Thyroid gland (tissue), 4 donors: ENCODE data around the gene ALPK1.

ENCODE experiments used
- CTCF ChIP-seq, 6 experiments: fragments of 200-600 bp in 3 of 6; fragments of 450-650 bp in 3 of 6; sonication (generic) in 3 of 6; IDR thresholded peaks; one replicate each; pipeline ENCODE4 v1.5.1; 2016 to 2019; ENCODE audit warnings: antibody characterized with exemption in 6 of 6, mild to moderate bottlenecking in 2 of 6, inconsistent platforms in 1 of 6, moderate library complexity in 1 of 6
- POLR2A ChIP-seq, 2 donors: fragments of 450-650 bp; IDR thresholded peaks; one replicate each; pipeline ENCODE4 v1.6.1; 2017; ENCODE audit warnings: antibody characterized with exemption in 2 of 2, mild to moderate bottlenecking in 2 of 2, moderate library complexity in 1 of 2

GRCh38 chr4:112472318-112472717 is 175.1 kb downstream of the ALPK1 start:
- TF ChIP-seq CTCF (IDR thresholded peaks at IDR 0.05) (no peak), POLR2A (IDR thresholded peaks at IDR 0.05) (no peak)
